ENCODE data around the gene INTS14.

INTS14 gene

DNA sequence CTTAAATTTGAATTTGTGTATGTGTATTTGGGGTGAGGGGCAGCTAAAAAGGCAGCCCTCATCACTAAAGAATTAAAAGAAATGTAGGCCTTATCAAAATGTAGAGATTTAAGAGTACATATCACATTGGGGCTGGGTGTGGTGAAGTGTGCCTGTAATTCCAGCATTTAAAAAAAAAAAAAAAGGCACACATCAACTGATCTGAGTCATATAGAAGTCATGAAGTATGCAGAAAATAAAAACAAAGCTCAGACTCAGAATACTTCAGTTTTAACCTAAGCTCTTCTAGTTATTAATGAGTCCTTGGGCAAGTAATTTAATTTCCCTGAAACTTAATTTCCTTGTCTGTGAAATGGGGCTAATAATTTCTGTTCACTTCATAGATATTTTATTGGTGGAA, 42.4 kb upstream of the INTS14 start:
- no peak for TF ChIP-seq CTCF (IDR thresholded peaks at IDR 0.05; ENCODE audit: unreplicated experiment in 3 of 3)
- H3K9me3 Mint-ChIP-seq: no peaks in the 10 kb centered on the region
- no peaks in the 10 kb centered on the region for H3K27me3 Mint-ChIP-seq (ENCODE audit: low read depth)
- H3K27ac Mint-ChIP-seq: no peak overlapping the region
- peaks cover 26% of the 10 kb centered on the region for H3K36me3 Mint-ChIP-seq (ENCODE audit: low read depth)
- H3K4me3 Mint-ChIP-seq: no peak overlapping the region
- no peaks in the 10 kb centered on the region for H3K4me1 Mint-ChIP-seq

- no peaks in the 10 kb centered on the region for H3K9me3 Mint-ChIP-seq
- no peak overlapping the region for H3K4me3 Mint-ChIP-seq
- no peak for TF ChIP-seq CTCF (IDR thresholded peaks at IDR 0.05; ENCODE audit: unreplicated experiment in 3 of 3)
- H3K27me3 Mint-ChIP-seq (ENCODE audit: low read depth): no peaks in the 10 kb centered on the region
- no peaks in the 10 kb centered on the region for H3K4me1 Mint-ChIP-seq
- H3K27ac Mint-ChIP-seq: no peak overlapping the region
- H3K36me3 Mint-ChIP-seq (ENCODE audit: low read depth): peaks cover 26% of the 10 kb centered on the region
Measured at GRCh38 chr15:65651831-65652749, 41.2 kb upstream of the INTS14 start.

DNA sequence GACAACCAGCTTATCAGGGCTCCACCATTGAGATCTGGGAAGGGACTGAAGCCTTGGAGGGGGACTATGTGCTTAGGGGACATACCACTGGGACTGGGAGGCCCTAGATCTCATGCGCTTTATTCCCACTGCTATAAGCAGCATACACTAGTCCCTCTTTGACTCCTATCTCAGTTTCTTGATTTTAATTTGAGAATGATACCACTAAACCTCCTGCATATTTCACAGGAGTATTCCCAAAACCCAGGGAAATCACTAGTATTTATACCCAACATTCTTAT, 40.1 kb upstream of the INTS14 start:
- Mint-ChIP-seq H3K4me1 (peaks cover 5% of the 10 kb centered on the region), H3K9me3 (no peaks in the 10 kb centered on the region), H3K4me3 (no peak overlapping the region), H3K27ac (no peak overlapping the region), H3K27me3 (ENCODE audit: low read depth) (no peaks in the 10 kb centered on the region), H3K36me3 (ENCODE audit: low read depth) (peaks cover 30% of the 10 kb centered on the region)
- no peak for TF ChIP-seq CTCF (IDR thresholded peaks at IDR 0.05; ENCODE audit: unreplicated experiment in 3 of 3)

GRCh38 chr15:65650312-65651041, 39.5 kb upstream of the INTS14 start:
- no peak overlapping the region for H3K4me3 Mint-ChIP-seq
- no peaks in the 10 kb centered on the region for H3K9me3 Mint-ChIP-seq
- H3K27ac Mint-ChIP-seq: no peak overlapping the region
- peaks cover 5% of the 10 kb centered on the region for H3K4me1 Mint-ChIP-seq
- TF ChIP-seq CTCF (IDR thresholded peaks at IDR 0.05; ENCODE audit: unreplicated experiment in 3 of 3): no peak
- H3K36me3 Mint-ChIP-seq (ENCODE audit: low read depth): peaks cover 30% of the 10 kb centered on the region
- no peaks in the 10 kb centered on the region for H3K27me3 Mint-ChIP-seq (ENCODE audit: low read depth)

- Mint-ChIP-seq H3K27me3 (ENCODE audit: low read depth) (no peaks in the 10 kb centered on the region), H3K36me3 (ENCODE audit: low read depth) (peaks cover 13% of the 10 kb centered on the region), H3K4me3 (no peak overlapping the region), H3K27ac (no peak overlapping the region), H3K9me3 (no peaks in the 10 kb centered on the region), H3K4me1 (peaks cover 5% of the 10 kb centered on the region)
- TF ChIP-seq CTCF (IDR thresholded peaks at IDR 0.05; ENCODE audit: unreplicated experiment in 3 of 3): no peak
Measured at GRCh38 chr15:65646486-65646885, 35.6 kb upstream of the INTS14 start.
